Kidney glomerular epithelial cell (primary cell): Measurements from ENCODE around the gene C11orf87.

Experiments used
- DNase-seq: peaks from one replicate; lab custom pipeline; 2025; lab: John Stamatoyannopoulos, UW

The C11orf87 gene

DNA sequence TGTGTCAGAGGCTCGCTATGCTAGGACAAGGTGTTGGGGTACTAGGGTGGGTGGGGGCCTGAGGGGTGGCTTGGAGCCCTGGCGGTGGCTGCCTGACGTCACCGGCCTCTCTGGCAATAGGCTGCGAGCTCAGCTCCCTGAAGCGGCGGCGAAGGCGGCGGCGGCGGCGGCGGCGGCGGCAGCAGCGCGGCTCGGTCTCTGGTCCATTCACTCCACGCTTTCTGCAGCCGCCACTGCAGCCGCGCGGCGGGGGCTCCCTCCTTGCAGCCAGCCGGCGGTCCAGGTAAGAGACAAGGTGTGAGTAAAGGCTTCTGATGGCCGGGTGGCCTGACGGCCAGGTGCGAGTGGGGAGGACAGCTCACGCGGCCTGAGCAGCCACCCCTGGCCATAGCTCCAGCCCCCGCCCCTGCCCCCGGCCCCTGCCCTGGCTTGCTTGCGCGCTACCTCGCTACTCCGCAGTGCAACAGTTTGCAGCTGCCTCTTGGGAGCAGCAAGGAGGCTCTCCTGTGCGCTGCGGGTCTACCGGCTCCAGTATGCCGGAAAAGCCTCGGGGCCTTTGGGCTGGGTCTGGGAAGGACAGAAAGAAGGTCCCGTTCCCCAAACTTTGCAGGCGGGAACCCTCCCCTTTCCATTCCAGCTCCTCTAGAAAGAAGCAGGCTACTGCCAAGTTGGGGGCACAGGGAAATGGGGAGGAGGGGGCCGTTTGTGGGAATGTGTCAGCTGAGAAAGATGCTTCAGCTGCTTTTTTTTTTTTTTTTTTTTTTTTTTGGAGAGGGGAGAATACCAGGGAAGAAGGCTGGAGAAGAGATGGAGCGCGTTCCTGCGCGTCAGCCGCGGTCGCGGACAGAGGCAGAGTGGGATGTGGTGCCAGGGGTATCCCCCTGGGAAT lies at the start of gene C11orf87:
TSS of gene C11orf87 (plus strand) at position 210 of the 889 bp plus-strand sequence. CDS start 1,444 bp downstream, outside the sequence.
- DNase-seq: no peak

DNA sequence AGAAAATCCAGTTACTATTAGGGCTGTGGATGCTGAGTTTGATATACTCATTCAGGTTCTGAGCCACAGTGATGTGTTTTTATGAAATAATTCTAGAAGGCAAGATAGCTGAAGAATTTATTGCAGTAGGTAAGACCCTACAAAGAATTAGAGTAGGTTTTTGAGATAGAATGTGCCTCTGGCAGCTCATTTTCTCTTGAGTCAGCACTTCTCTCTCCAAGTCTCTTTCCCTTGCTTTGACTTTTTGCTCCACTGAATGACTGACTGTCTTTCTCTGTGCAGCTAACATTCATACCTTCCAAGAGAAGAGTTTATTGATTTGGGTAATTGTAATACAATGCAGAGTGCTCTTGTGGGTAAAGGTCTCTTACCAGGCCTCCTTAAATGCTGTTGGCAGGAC lies 48.0 kb upstream of the C11orf87 start:
- DNase-seq: no peak

DNA sequence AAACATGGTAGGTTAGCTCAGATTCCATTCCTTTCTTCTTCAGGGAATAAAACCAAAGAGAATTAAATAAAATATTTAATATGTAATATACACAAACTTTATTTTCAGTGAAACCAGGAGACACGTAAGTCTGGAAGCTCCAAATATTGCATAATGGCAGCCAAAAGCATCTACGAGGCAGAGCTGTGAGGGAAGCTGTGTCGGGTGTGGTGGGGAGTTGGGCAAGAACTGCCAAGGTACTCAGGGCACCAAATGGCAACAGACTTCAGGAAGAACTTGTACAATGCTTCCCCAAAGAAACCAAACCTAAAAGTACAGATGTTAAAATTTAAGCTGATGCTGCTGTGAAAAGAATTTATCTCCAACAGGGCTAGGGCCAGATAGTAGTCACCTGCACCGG lies 47.5 kb upstream of the C11orf87 start:
- DNase-seq: no peak

DNA sequence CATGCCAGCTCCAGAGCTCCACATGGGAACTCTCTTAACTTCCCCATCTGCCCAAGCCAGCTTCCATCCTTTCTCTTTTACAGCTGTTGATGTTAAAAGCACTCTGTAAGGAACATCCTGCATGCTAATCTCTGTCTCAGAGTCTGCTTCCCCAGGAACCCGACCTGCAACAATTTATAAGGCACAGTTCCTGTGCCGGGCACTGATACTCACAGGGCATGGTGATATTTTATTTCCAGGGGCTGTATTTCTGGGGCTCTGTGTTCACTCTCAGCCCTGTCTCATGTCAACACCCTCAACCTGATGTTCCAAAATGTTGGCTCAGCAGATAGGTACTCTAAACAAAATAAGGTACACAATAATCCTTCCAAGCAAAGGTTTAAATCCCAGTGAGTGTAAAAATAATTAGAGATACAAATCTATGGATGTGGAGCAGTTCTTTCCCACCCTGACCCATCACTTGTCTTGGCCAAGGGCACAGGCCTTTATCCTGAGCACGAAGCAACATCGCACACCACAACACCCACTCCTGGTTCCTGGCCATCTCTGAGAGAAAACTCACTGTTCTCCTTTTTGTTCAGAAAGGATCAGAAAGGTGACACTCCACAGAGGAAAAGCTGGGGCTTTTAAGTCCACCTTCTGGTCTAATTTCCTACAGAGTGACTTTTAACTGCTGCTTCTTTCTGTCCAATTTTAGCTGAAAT lies 44.8 kb upstream of the C11orf87 start:
- no peak for DNase-seq

DNA sequence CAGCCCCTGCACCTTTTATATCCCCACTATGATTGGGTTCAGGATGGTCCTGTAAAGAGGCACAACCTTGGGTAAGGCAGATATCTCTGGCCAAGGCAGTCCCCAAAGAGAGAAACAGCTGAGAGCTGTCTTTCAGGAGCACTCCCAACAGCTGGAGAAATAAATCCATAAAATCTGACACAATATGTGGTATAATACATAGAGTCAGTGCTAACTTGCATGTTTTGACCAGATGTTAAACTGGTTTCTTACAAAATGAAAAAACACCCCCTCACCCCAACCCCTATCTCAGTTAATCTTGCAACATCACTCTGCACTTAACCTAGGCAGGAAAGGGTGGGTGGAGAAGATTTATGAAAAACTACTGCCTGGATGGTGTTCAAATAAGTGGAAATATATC lies 44.0 kb upstream of the C11orf87 start:
- no peak for DNase-seq

DNA sequence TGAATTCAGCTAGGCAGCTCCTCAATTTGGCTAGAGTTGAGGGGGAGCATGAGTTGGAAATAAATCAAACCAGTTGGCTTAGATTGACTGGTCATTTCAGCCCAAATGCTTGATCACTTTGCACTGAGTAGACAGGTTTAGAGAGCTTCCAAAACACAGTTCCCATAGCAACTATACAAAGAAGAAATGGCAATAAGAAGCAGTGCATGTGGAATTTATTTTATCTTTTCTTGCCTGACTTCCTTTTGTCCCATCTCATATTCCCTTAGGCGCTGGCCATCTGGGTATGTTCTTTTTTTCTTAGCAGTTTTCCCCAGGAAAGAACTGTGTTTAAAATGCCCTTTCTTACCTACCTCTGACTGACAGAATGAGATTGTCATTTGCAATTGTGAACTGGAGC lies 38.7 kb upstream of the C11orf87 start:
- DNase-seq: no peak

DNA sequence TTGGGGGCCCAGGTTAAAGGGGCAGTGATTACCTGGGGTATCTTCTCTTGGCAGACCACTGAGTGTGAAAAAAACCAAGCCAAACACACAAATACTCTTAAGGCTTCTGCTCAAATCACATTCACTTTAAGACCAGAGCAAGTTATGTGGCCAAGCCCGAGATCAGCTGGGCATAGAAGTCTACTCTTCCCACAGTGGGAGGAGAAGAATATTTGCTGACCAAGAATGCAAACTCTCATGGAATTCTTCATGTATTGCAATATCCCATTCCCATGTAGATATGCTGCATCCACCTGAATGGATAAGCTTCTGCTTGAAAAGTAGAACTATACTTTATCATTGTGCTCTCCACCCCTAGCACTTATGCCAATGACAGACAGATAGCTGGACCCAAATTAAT lies 37.1 kb upstream of the C11orf87 start:
- no peak for DNase-seq

DNA sequence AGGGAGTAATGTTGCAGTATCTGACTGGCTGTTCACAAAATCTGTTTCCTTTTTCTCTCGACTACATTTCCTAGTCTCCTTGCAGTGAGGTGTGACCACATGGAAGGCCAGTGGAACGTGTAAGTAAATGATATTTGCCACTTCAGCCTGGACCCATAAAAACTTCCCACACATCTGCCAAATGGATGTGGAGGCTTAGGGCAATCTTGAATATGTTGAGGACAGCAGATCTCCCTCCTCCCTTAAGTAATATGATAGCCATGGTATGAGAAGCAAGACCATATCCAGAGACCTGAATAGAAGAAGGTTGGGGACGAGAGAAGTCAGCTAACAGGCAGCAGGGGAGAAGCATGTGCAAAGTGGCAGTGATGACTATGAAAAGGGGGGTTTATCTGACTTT lies 33.0 kb upstream of the C11orf87 start:
- no peak for DNase-seq

DNA sequence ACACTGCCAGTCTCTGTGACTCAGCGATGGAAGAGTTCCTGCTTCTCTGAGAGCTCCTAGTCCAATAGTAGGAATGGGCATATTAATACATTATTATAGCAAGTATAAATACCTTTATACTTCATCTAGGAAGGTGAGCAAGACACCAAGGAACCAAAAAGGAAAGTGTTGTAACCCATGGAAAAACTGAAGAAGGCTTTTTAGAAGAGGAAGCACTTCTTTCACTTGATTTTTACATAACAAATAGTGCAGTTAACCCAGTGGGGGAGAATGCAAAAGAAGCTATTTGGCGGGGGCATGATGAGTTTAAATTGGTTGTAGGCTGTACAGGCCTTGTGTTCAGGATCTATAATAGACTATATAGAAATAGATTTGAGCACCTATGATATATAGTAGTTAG lies 31.2 kb upstream of the C11orf87 start:
- no peak for DNase-seq

DNA sequence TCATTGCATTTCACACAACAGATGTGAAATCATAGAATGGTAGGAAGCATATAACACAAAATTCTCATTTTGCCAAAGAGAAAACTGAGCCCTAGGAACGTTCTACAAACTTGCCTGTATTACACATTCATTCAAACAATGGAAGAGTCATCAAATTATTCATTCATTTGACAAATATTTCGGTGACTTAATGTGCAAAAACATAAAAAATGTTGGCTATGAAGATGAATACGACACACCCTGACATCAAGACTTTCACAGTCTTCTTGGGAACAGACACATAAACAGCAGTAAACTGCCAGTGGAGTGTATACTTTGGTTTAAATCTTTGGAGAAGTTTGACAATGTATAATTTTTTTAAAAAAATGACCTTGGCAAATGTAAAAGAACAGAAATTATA lies 20.4 kb upstream of the C11orf87 start:
- DNase-seq: no peak

DNA sequence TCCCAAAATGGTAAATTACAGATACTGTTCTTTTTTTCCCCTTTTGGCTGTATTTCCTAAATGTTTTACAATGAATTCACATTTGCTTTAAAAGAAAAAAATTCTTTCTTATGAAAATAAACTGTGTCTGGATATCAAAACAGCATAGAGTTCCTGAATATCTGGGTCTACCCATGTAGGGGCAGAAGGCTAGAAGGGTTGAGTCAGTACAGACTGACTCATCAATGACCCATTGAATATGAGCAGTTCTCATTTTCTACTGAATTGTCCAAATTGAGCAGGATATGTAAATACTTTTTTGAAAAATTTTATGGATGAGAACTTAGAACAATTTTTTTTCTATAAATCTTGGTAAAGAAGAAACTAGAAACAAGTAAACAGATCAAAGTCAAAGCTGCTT lies 16.3 kb upstream of the C11orf87 start:
- no peak for DNase-seq

DNA sequence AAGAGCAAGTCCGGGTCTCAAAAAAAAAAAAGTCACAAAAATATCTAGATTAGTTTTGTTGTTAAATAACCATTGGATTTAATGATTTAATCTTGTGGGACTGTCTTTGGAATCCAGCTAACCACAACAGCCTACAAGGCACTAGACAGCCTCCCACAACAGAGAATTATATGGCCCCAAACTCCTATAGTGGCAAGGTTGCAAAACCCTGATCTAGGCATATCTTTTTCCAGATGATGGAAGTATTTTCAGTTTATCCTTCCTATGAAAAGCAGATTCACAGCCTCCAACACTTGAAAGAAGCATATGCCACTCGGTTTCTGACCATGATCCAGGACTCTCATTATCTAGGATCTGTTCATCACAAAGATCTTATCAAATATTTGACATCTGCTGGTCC lies 5.4 kb upstream of the C11orf87 start:
- DNase-seq: no peak

DNA sequence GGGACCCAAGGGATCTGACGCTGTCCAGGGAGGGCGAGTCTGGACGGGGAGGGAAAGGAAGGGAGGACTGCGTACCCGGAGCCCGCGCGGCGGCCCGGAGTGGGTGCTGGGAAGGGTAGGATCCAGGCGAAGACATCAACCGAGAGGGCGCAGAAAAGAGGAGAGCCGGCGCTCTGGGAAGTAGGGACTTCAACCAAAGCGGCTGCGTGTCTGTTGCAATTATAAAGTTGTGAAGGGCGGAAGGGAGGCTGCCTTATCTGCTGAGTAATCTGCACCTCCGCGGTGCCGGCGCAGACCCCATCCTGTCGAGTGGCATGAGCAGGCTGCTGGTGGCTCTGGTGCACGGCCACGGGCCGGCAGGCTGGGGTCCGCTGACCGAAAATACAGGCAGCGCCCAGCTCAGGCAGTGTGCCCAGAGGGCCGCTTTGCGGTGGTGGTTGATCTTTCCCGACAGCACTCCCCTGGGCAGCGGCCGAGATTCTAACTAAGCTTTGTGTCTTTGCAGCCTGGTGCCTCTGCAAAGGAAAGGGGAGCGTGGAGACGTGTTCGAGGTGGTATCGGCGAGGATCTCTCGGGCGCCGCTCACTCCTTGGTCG lies 978 bp downstream of the C11orf87 start:
- no peak for DNase-seq

DNA sequence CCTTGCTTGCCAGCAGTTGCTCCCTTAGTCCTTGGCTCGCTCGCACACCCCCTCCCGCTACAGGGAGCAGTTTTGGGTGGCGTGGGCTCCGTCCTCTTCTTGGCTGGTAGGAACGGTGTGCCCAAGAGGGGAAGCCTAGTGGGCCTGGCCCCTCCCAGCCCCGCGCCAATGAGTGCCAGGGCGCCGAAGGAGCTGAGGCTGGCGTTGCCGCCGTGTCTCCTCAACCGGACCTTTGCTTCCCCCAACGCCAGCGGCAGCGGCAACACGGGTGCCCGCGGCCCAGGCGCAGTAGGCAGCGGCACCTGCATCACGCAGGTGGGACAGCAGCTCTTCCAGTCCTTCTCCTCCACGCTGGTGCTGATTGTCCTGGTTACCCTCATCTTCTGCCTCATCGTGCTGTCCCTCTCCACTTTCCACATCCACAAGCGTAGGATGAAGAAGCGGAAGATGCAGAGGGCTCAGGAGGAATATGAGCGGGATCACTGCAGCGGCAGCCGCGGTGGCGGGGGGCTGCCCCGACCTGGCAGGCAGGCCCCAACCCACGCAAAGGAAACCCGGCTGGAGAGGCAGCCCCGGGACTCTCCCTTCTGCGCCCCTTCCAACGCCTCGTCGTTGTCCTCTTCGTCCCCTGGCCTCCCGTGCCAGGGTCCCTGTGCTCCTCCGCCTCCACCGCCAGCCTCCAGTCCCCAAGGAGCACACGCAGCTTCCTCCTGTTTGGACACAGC lies 1.6 kb downstream of the C11orf87 start:
- no peak for DNase-seq

DNA sequence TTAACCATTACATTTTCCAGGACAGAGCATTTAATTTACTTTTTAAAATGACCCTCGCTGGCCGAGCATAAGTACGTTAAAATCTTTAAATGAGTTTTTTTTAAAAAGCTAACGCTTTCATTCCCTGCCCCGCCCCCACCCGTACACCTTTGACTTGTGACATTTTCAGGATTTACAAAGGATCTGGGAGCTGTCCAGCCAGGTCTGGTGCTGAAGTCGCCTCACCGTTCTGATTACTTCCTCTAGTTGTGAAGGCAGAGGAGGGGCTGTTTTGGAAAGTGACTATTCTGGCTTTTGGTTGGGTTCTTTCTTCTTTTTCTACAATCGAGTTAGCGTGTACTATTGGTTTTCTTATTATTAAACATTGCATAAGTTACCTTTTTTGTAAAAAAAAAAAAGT lies 2.9 kb downstream of the C11orf87 start:
- no peak for DNase-seq

DNA sequence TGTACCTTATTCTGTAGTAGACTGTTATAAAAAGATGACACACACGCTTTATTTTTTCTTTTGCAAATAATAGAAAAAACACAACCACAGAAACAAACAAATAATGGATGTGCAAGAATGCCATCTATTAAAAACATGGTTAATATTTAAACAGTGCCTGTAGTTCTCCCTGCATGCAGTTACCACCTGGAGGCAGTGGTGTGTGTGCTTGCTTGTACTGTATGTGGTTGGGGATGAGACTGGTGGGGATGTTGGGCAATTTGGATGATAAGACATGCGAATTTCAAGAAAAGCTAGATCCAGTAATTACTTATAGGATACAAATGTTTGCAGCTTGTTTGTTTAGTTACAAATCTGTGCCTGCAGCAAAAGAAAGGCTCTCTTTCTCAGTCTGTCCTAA lies 3.6 kb downstream of the C11orf87 start:
- DNase-seq: no peak

DNA sequence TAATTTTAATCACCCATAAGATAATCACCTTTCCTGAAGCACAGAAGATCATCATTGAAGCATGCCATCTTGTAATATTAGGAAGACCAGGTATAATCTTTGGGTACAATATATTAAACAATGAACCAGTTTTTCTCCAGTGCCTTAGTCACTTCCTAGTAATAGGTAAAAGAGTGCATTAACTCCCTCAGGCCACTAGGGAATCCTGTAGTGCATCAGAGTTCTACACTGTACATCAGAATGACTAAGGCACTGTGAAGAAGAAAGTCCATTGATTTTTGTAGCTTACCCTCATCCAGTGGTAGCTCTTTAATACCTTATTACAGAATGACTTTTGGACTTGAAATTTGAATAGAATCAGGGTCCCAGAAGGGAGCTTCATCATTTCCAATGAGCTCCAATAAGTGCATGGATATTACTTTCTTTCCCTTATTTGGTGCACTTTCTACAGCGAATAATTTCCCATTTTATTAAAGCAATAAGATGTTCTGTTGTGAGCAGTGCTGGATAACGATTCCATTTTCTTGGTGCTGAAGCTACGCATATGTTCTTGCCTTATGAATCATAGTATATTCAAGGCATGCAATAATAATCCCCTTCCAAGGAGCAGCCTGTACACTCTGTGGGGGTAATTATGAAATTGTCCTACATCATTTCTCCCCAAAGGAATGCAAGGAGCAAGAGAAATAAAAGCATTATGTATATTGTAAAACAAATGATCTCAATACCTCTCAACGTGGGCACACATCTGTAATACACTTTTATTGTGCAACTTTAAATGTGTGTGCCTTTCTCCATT lies 4.7 kb downstream of the C11orf87 start:
- no peak for DNase-seq

DNA sequence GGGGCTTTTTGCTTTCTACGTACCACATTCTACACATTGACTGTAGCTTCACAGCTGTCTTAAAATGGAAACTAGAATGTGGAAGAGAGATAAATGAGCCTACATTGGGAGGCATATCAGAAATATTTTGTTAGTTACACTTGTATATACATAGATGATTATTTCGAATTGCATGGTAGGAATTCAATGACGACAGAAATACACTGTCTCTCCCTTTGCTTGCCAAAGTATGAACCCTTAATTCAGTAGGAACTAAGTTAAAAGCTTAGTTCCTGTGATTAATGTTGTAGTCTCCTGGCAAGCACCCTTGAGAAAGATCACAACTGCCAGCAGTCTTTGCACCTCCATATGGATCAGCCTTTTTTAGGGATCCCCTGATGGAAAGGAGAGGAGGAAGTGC lies 10.1 kb downstream of the C11orf87 start:
- DNase-seq: no peak

DNA sequence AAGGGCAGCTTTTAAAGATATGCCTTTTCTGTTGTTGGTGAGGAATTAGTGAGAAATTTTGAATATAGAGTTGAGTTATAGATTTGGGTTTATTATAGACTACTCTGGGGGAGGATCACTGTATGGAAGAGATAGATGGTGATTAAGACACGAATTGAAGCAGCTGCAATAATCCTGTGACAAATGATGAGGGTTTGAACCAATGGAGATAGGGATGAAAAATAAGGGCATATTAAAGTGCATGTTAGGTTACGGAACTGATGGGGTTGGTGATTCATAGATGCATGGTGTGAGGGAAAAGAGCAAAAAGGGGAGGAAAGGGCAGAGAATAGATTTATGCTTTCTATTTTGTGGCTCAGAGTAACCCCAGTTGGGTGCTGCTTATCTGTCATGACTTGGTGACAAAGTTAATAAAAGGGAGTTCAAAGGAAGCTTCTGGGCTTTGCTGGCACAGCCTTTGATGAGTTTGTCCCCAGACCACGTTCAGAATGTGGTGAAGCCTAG lies 11.8 kb downstream of the C11orf87 start:
- no peak for DNase-seq

DNA sequence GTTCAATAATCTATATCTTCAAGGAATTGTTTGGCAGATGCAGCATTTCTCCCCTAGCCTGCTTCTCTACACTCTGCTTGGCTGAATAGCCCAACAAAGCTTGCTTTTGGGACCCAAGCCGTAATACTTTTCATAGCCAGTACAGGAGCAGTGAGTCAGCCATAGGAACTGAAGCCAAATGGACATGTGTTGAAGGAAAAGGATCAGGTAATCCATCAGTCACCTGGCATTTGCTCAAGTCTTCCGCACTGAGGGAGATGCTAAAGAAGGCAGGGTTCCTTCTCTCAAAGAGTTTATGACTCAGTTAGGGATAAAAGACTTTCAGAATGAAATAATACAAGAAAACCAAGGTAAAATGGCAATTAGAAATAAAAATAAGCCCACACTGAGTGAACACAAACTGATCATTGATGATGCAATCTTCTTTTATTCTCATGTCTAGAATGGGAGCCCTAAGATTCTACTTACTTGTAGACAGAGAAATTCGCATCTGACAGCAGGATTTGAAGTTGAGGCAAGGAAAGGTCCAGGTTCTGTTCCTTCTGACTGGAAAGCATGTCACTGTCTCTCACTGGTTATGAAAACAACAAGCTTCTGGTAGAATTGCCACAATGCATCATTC lies 13.2 kb downstream of the C11orf87 start:
- DNase-seq: no peak

DNA sequence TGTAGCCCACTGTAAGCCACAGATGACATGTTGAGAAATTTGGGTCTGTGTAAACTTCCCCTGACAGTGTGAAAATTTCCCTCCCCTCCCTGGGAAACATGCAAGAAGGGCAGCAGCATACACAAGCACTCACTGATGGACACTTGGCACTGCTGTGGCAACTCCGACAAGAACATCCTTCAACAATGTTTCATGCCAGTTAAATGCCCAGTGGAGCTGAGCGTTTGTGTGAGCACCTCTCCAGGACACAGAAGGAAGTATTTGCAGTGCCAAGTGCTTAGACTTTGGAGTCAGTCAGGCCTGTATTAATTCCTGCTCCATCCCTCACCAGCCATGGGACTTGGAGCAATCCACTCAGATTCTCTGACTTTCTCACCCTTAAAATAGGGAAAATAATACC lies 17.7 kb downstream of the C11orf87 start:
- no peak for DNase-seq
